IPS-18a (cell line): ENCODE results near the gene MDFI.

ENCODE experiments used
- H3K27ac ChIP-seq: one replicate; pipeline ENCODE4 v1.5.1; 2013; ENCODE audit warnings: low read length
- H3K27me3 ChIP-seq: one replicate; pipeline ENCODE4 v1.6.1; 2013; ENCODE audit warnings: mild to moderate bottlenecking, low read length; ENCODE audit not compliant: control insufficient read depth, insufficient read depth
- H3K36me3 ChIP-seq: one replicate; pipeline ENCODE4 v1.6.1; 2013; ENCODE audit warnings: low read depth, low read length; ENCODE audit not compliant: control insufficient read depth
- H3K4me1 ChIP-seq: one replicate; pipeline ENCODE4 v1.6.1; 2013; ENCODE audit warnings: low read depth, low read length; ENCODE audit not compliant: control insufficient read depth
- H3K4me3 ChIP-seq: one replicate; pipeline ENCODE4 v1.5.1; 2013; ENCODE audit warnings: low read length
- H3K9ac ChIP-seq: one replicate; pipeline ENCODE4 v1.6.1; 2013; ENCODE audit warnings: mild to moderate bottlenecking, low read length, moderate library complexity
- H3K9me3 ChIP-seq: one replicate; pipeline ENCODE4 v1.6.1; 2013; ENCODE audit warnings: low read depth, low read length; ENCODE audit not compliant: control insufficient read depth

MDFI gene

DNA sequence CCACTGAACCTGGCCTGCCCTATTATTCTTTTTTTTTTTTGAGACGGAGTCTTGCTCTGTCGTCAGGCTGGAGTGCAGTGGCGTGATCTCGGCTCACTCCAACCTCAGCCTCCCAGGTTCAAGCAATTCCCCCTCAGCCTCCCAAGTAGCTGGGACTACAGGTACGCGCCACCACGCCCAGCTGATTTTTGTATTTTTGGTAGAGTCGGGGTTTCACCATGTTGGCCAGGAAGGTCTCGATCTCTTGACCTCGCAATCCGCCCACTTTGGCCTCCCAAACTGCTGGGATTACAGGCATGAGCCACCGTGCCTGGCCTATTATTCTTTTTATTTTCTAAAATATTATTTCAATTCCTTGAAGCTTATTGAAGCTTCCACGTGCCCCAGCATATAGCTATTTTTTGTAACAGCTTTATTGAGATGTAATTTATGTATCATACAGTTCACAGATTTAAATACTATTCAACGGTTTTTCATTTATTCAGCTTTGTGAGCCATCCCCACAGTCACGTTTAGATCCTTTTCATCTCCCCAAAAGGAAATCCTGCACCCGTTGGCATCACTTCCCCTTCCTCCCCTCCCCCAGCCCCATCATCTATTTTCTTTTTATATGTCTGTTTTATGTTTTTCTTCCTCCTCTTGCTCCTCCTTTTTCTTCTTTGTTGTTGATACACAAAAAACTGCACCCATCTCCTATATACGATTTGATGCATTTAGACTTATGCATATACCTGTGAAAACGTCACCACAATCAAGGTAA is 13.5 kb upstream of the MDFI start:
- Histone ChIP-seq H3K9ac (no peak overlapping the region), H3K27me3 (no peaks in the 10 kb centered on the region), H3K9me3 (no peaks in the 10 kb centered on the region), H3K4me1 (no peaks in the 10 kb centered on the region), H3K4me3 (no peak overlapping the region), H3K27ac (no peak overlapping the region), H3K36me3 (no peaks in the 10 kb centered on the region)

DNA sequence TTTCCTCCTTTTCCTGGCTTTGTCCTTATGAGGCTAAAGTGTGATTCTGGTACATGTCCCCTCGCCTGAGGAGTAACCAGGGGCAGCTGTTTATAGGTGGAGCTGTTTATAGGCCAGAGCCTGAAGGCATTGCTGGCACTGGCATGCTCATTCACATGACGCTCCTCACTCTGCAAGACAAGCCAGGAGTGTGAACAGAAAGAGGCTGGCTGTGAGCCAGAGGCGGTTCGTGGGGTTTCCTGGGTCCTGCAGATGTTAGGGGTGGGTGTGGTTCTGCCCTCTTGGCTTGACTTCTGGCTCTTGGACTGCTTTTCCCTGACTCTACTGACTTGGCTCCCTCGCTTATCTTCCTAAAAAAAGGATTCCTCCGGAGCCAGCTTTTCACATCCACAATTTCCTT is 12.8 kb upstream of the MDFI start:
- Histone ChIP-seq H3K36me3 (no peaks in the 10 kb centered on the region), H3K27me3 (no peaks in the 10 kb centered on the region), H3K4me3 (no peak overlapping the region), H3K9me3 (no peaks in the 10 kb centered on the region), H3K27ac (no peak overlapping the region), H3K9ac (no peak overlapping the region), H3K4me1 (no peaks in the 10 kb centered on the region)

GRCh38 chr6:41626022-41626421 is 12.2 kb upstream of the MDFI start:
- Histone ChIP-seq H3K9me3 (no peaks in the 10 kb centered on the region), H3K27ac (no peak overlapping the region), H3K4me3 (no peak overlapping the region), H3K4me1 (no peaks in the 10 kb centered on the region), H3K9ac (no peak overlapping the region), H3K36me3 (no peaks in the 10 kb centered on the region), H3K27me3 (no peaks in the 10 kb centered on the region)

- no peaks in the 10 kb centered on the region for H3K4me1 ChIP-seq
- H3K9ac ChIP-seq: no peak overlapping the region
- no peak overlapping the region for H3K27ac ChIP-seq
- H3K27me3 ChIP-seq: no peaks in the 10 kb centered on the region
- no peaks in the 10 kb centered on the region for H3K9me3 ChIP-seq
- no peak overlapping the region for H3K4me3 ChIP-seq
- no peaks in the 10 kb centered on the region for H3K36me3 ChIP-seq
These were observed 11.4 kb upstream of the MDFI start for GRCh38 chr6:41626917-41627316.

DNA sequence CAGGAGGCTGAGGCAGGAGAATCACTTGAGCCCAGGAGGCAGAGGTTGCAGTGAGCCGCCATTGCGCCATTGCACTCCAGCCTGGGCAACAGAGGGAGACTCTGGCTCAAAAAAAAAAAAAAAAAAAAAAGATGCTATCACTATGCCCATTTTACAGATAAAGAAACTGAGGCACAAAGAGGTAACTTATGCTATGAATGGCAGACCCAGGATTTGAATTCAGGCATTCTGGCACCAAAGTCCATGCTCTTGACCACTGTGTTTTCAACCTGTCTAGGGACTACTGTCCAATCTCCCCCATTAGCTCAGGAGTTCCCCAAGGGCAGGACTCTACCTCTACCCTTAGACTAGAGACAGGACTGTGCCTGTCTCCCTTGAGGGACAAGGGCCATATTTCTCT is 9.1 kb upstream of the MDFI start:
- no peaks in the 10 kb centered on the region for H3K9me3 ChIP-seq
- H3K9ac ChIP-seq: no peak overlapping the region
- H3K4me3 ChIP-seq: no peak overlapping the region
- H3K4me1 ChIP-seq: no peaks in the 10 kb centered on the region
- peaks cover 7% of the 10 kb centered on the region for H3K27me3 ChIP-seq
- no peak overlapping the region for H3K27ac ChIP-seq
- H3K36me3 ChIP-seq: no peaks in the 10 kb centered on the region

DNA sequence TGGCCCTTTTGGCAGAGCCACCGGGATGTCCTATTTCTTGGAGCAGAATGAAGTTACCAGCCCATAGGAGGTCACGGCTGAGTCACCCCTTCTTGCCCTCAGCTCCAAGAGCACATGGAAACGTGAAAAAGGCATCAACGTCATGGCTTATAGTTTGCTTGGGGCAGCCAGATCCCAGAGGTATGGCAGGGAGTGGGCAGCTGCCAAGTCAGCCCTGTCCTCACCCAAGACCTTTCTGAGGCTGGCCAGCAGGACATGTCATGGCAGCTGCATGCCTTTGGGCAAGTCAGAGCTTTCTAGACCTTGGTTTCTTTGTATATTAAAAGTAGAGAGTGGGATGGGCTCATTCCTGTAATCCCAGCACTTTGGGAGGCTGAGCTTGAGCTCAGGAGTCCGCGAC is 8.2 kb upstream of the MDFI start:
- H3K9me3 ChIP-seq: no peaks in the 10 kb centered on the region
- no peaks in the 10 kb centered on the region for H3K4me1 ChIP-seq
- no peak overlapping the region for H3K9ac ChIP-seq
- H3K36me3 ChIP-seq: no peaks in the 10 kb centered on the region
- H3K27ac ChIP-seq: no peak overlapping the region
- no peak overlapping the region for H3K4me3 ChIP-seq
- peaks cover 17% of the 10 kb centered on the region for H3K27me3 ChIP-seq

DNA sequence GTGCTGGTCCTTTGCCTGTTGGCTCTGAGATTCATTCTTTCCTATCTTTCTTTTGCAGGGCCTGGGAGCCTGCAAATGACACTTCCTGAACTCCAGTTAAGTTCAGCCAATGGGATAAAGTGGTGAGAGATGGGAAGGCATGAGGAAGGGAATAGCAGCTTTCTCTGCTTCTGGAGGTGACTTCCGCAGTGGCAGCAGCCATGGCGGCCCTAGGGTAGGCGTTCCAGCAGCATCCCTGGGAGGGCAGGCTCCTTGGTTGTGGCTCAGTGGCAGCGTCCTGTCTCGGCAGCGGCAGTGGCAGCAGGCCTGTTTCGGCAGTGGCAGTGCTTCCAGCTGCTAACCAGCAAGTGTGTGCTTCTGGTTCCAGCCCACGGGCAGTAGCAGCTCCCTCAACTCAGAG is 7.3 kb upstream of the MDFI start:
- no peak overlapping the region for H3K9ac ChIP-seq
- H3K27me3 ChIP-seq: peaks cover 26% of the 10 kb centered on the region
- no peaks in the 10 kb centered on the region for H3K9me3 ChIP-seq
- H3K27ac ChIP-seq: no peak overlapping the region
- no peaks in the 10 kb centered on the region for H3K4me1 ChIP-seq
- H3K4me3 ChIP-seq: no peak overlapping the region
- H3K36me3 ChIP-seq: no peaks in the 10 kb centered on the region

DNA sequence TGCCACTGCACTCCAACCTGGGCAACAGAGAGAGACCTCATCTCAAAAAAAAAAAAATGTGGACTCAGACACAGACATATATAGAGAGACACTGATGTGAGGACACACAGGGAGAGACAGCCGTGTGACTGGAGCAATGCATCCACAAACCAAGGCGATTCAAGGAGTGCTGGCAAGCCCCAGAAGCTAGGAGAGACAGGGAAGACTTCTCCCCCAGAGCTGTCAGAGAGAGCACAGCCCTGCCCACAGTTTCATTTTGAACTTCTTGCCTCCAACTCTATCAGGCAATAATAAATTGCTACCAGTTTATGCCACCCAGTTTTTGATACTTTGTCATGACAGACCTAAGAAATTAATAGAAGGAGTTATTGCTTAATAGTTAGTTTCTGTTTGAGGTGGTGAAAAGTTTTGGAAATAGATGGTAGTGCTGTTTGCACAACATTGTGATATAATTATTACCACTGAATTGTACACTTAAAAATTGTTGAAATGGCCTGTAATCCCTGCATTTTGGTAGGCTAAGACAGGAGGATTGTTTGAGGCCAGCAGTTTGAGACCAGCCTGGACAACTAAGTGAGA is 5.1 kb upstream of the MDFI start:
- peaks cover 48% of the 10 kb centered on the region for H3K27me3 ChIP-seq
- H3K36me3 ChIP-seq: no peaks in the 10 kb centered on the region
- no peaks in the 10 kb centered on the region for H3K9me3 ChIP-seq
- H3K9ac ChIP-seq: no peak overlapping the region
- no peaks in the 10 kb centered on the region for H3K4me1 ChIP-seq
- no peak overlapping the region for H3K27ac ChIP-seq
- no peak overlapping the region for H3K4me3 ChIP-seq

GRCh38 chr6:41634657-41635056 is 3.6 kb upstream of the MDFI start:
- Histone ChIP-seq H3K9ac (no peak overlapping the region), H3K9me3 (no peaks in the 10 kb centered on the region), H3K27me3 (peaks cover 56% of the 10 kb centered on the region), H3K4me1 (peaks cover 5% of the 10 kb centered on the region), H3K27ac (no peak overlapping the region), H3K36me3 (no peaks in the 10 kb centered on the region), H3K4me3 (no peak overlapping the region)

- H3K9ac ChIP-seq: no peak overlapping the region
- no peaks in the 10 kb centered on the region for H3K9me3 ChIP-seq
- no peak overlapping the region for H3K4me3 ChIP-seq
- no peak overlapping the region for H3K27ac ChIP-seq
- peaks cover 12% of the 10 kb centered on the region for H3K4me1 ChIP-seq
- no peaks in the 10 kb centered on the region for H3K36me3 ChIP-seq
- H3K27me3 ChIP-seq: peaks cover 63% of the 10 kb centered on the region
These were observed 2.9 kb upstream of the MDFI start for GRCh38 chr6:41635365-41635764.

GRCh38 chr6:41636833-41637193 is 1.5 kb upstream of the MDFI start:
- H3K9ac ChIP-seq: no peak overlapping the region
- peak overlapping the region; percentile 81 for H3K4me3 ChIP-seq
- H3K9me3 ChIP-seq: no peaks in the 10 kb centered on the region
- H3K27ac ChIP-seq: no peak overlapping the region
- peaks cover 78% of the 10 kb centered on the region for H3K27me3 ChIP-seq
- peaks cover 14% of the 10 kb centered on the region for H3K4me1 ChIP-seq
- H3K36me3 ChIP-seq: no peaks in the 10 kb centered on the region
